H1 (cell line): ENCODE results near the gene POU4F1. TPM values are rescaled to one million over a fixed set of nuclear protein-coding genes. Genes with fewer than 3 reads are reported as not detected.

ENCODE experiments used
- CTCF ChIA-PET: fragments of 300-600 bp; sonication (Branson Sonifier 250); formaldehyde crosslinking; loops from one replicate; lab custom pipeline; 2021; ENCODE audit not compliant: partially characterized antibody; lab: Charles Lee
- POLR2A ChIA-PET: fragments of 300-600 bp; sonication (Branson Sonifier 250); formaldehyde crosslinking; loops from one replicate; lab custom pipeline; 2021; ENCODE audit warnings: inconsistent platforms; ENCODE audit not compliant: partially characterized antibody; lab: Charles Lee
- DNase-seq, 2 experiments: peaks; one replicate each; pipeline versions ENCODE4 v3.0.0 to v3.0.0-alpha.2; 2010 to 2022; ENCODE audit warnings: low spot score in 2 of 2, low read depth in 1 of 2, mixed read lengths in 1 of 2
- FAIRE-seq: peaks from 2 replicates; lab custom pipeline; 2011; peaks lifted over from hg19 to GRCh38; lab: Jason Lieb, UNC
- H2AFZ ChIP-seq: 2 replicates; pipeline ENCODE4 v1.8.1; 2012; ENCODE audit warnings: low read length, inconsistent platforms
- H2AK5ac ChIP-seq: 2 replicates; pipeline ENCODE4 v1.6.1; 2013; ENCODE audit warnings: low read depth, low read length
- H2BK120ac ChIP-seq: replicated peaks from 2 replicates; pipeline ENCODE3; 2013; ENCODE audit warnings: low read depth, low read length, inconsistent platforms
- H2BK12ac ChIP-seq: 2 replicates; pipeline ENCODE4 v1.6.1; 2013; ENCODE audit warnings: low read depth, low read length
- H2BK15ac ChIP-seq: 2 replicates; pipeline ENCODE4 v1.6.1; 2013; ENCODE audit warnings: low read length
- H2BK20ac ChIP-seq: 2 replicates; pipeline ENCODE4 v1.6.1; 2013; ENCODE audit warnings: low read length
- H2BK5ac ChIP-seq: 2 replicates; pipeline ENCODE4 v1.6.1; 2013; ENCODE audit warnings: low read depth, low read length
- H3K14ac ChIP-seq: 2 replicates; pipeline ENCODE4 v1.6.1; 2013; ENCODE audit warnings: inconsistent platforms; ENCODE audit not compliant: insufficient read length
- H3K18ac ChIP-seq: 2 replicates; pipeline ENCODE4 v1.6.1; 2013; ENCODE audit warnings: low read length; ENCODE audit errors: extremely low read depth
- H3K23ac ChIP-seq: 2 replicates; pipeline ENCODE4 v1.6.1; 2013; ENCODE audit warnings: inconsistent platforms; ENCODE audit not compliant: insufficient read length
- H3K23me2 ChIP-seq: 2 replicates; pipeline ENCODE4 v1.6.1; 2013; ENCODE audit warnings: low read depth, low read length
- H3K27ac ChIP-seq: 2 replicates; pipeline ENCODE4 v1.6.1; 2011; ENCODE audit warnings: low read depth, low read length, inconsistent platforms
- H3K27me3 ChIP-seq, 4 experiments: replicated peaks in 1 of 4; 1 replicate in 1 of 4; 2 replicates in 3 of 4; pipeline versions ENCODE4 v1.6.1 to v1.8.1; 2011 to 2013; ENCODE audit warnings: low read length in 3 of 4, mild to moderate bottlenecking in 3 of 4, inconsistent platforms in 2 of 4, mixed read lengths in 2 of 4, moderate library complexity in 1 of 4; ENCODE audit not compliant: control insufficient read depth in 3 of 4, insufficient read depth in 3 of 4; ENCODE audit errors: extremely low read depth in 1 of 4
- H3K36me3 ChIP-seq, 4 experiments: 2 replicates each; pipeline versions ENCODE4 v1.6.1 to v1.8.1; 2011 to 2013; ENCODE audit warnings: mild to moderate bottlenecking in 4 of 4, low read length in 3 of 4, moderate library complexity in 2 of 4, control low read depth in 1 of 4, inconsistent platforms in 1 of 4; ENCODE audit not compliant: insufficient read depth in 4 of 4, control insufficient read depth in 2 of 4
- H3K4ac ChIP-seq: replicated peaks from 2 replicates; pipeline ENCODE3; 2013; ENCODE audit warnings: low read length, low read depth, mixed read lengths, inconsistent platforms; ENCODE audit not compliant: insufficient read length
- H3K4me1 ChIP-seq, 4 experiments: replicated peaks in 1 of 4; 1 replicate in 1 of 4; 2 replicates in 3 of 4; pipeline versions ENCODE4 v1.6.1 to v1.8.1; 2011 to 2013; ENCODE audit warnings: low read length in 3 of 4, inconsistent platforms in 2 of 4, mixed read lengths in 1 of 4; ENCODE audit not compliant: insufficient read depth in 4 of 4, control insufficient read depth in 3 of 4
- H3K4me2 ChIP-seq, 2 experiments: 2 replicates each; pipeline versions ENCODE4 v1.6.1 to v1.8.1; 2011 to 2013; ENCODE audit warnings: low read depth in 2 of 2, low read length in 2 of 2, control low read depth in 1 of 2, inconsistent platforms in 1 of 2, mild to moderate bottlenecking in 1 of 2; ENCODE audit not compliant: insufficient read depth in 1 of 2
- H3K4me3 ChIP-seq, 4 experiments: fragments of 200-600, 300-600 bp in 1 of 4; sonication (generic), shearing (Covaris generic), sonication (Bioruptor Twin) in 1 of 4; 2 replicates each; pipeline versions ENCODE4 v1.5.1 to v1.8.1; 2011 to 2016; ENCODE audit warnings: low read length in 4 of 4, low read depth in 3 of 4, control low read depth in 2 of 4, inconsistent platforms in 2 of 4, mild to moderate bottlenecking in 2 of 4, mixed read lengths in 1 of 4, moderate library complexity in 1 of 4; ENCODE audit not compliant: insufficient read depth in 2 of 4; ENCODE audit errors: extremely low read depth in 1 of 4
- H3K56ac ChIP-seq: replicated peaks from 2 replicates; pipeline ENCODE3; 2013; ENCODE audit warnings: low read depth, mild to moderate bottlenecking, mixed read lengths, low read length, inconsistent platforms; ENCODE audit not compliant: insufficient read length
- H3K79me1 ChIP-seq: 2 replicates; pipeline ENCODE4 v1.6.1; 2013; ENCODE audit warnings: low read depth, low read length, control low read depth
- H3K79me2 ChIP-seq, 2 experiments: 2 replicates each; pipeline versions ENCODE4 v1.6.1 to v1.8.1; 2012 to 2013; ENCODE audit warnings: low read length in 2 of 2, mild to moderate bottlenecking in 2 of 2, inconsistent platforms in 1 of 2; ENCODE audit not compliant: insufficient read depth in 2 of 2, control insufficient read depth in 1 of 2
- H3K9ac ChIP-seq, 4 experiments: replicated peaks in 1 of 4; 1 replicate in 1 of 4; 2 replicates in 3 of 4; pipeline versions ENCODE4 v1.6.1 to v1.8.1; 2011 to 2013; ENCODE audit warnings: low read depth in 3 of 4, low read length in 3 of 4, control low read depth in 2 of 4, mild to moderate bottlenecking in 2 of 4, moderate library complexity in 2 of 4, inconsistent platforms in 1 of 4; ENCODE audit errors: extremely low read depth in 1 of 4
- H3K9me3 ChIP-seq, 2 experiments: 2 replicates each; pipeline versions ENCODE4 v1.6.1 to v1.8.1; 2012 to 2013; ENCODE audit warnings: mild to moderate bottlenecking in 2 of 2, moderate library complexity in 2 of 2, control low read depth in 1 of 2, inconsistent platforms in 1 of 2, low read depth in 1 of 2, low read length in 1 of 2, mixed read lengths in 1 of 2; ENCODE audit not compliant: insufficient read depth in 2 of 2
- H4K20me1 ChIP-seq, 2 experiments: replicated peaks in 1 of 2; 2 replicates each; pipeline versions ENCODE3 to v1.8.1; 2011 to 2013; ENCODE audit warnings: inconsistent platforms in 2 of 2, low read length in 2 of 2, mild to moderate bottlenecking in 1 of 2; ENCODE audit not compliant: insufficient read depth in 2 of 2, control insufficient read depth in 1 of 2
- H4K5ac ChIP-seq: 2 replicates; pipeline ENCODE4 v1.6.1; 2013; ENCODE audit warnings: low read length, low read depth, mixed read lengths, inconsistent platforms; ENCODE audit not compliant: insufficient read length
- H4K8ac ChIP-seq: 2 replicates; pipeline ENCODE4 v1.8.0; 2013; ENCODE audit warnings: mild to moderate bottlenecking, moderate library complexity, low read length, inconsistent platforms; ENCODE audit not compliant: insufficient read depth; ENCODE audit errors: extremely low read depth
- H4K91ac ChIP-seq: replicated peaks from 2 replicates; pipeline ENCODE3; 2013; ENCODE audit warnings: low read length, mixed read lengths, inconsistent platforms; ENCODE audit not compliant: insufficient read length
- GABPA ChIP-seq: IDR thresholded peaks from 2 replicates; pipeline ENCODE4 v1.6.1; 2011; ENCODE audit warnings: mild to moderate bottlenecking, low read length, moderate library complexity, borderline replicate concordance; ENCODE audit not compliant: insufficient read depth
- GTF2F1 ChIP-seq: IDR thresholded peaks from 2 replicates; pipeline ENCODE4 v1.6.1; 2012; ENCODE audit warnings: low read depth, low read length, improper control_type of control experiment, borderline replicate concordance
- KDM4A ChIP-seq: IDR thresholded peaks from one replicate; pipeline ENCODE4 v1.7.1; 2012; ENCODE audit warnings: low read depth, mild to moderate bottlenecking, moderate library complexity, low read length, inconsistent platforms; ENCODE audit not compliant: severe bottlenecking
- RBBP5 ChIP-seq: IDR thresholded peaks from 2 replicates; pipeline ENCODE4 v1.7.1; 2012; ENCODE audit warnings: low read depth, mild to moderate bottlenecking, inconsistent platforms, low read length, moderate library complexity, borderline replicate concordance
- RXRA ChIP-seq: IDR thresholded peaks from 2 replicates; pipeline ENCODE4 v1.6.1; 2011; ENCODE audit warnings: low read depth, mild to moderate bottlenecking, low read length, moderate library complexity; ENCODE audit not compliant: insufficient read depth
- TEAD4 ChIP-seq: IDR thresholded peaks from 2 replicates; pipeline ENCODE4 v1.6.1; 2012; ENCODE audit warnings: low read depth, low read length, inconsistent platforms, mixed read lengths
- WGBS, 2 experiments: shearing (Covaris generic) in 1 of 2; methylation state at CpG; one replicate each; pipeline versions ENCODE4 v1.1.6 to v1.1.7; 2013 to 2015; ENCODE audit warnings: low lambda C conversion rate in 2 of 2, mixed read lengths in 2 of 2, inconsistent platforms in 1 of 2, low coverage in 1 of 2, missing lambda C conversion rate in 1 of 2; ENCODE audit not compliant: insufficient replicate concordance in 2 of 2, insufficient coverage in 1 of 2, insufficient read length in 1 of 2; ENCODE audit errors: extremely low coverage in 1 of 2, missing lambda C conversion rate in 1 of 2; 5-methylcytosine and 5-hydroxymethylcytosine counted together
- polyA plus RNA-seq, 7 experiments: library from polyadenylated mRNA; depleted of rRNA in 3 of 7; stranded (reverse) in 5 of 7; unstranded in 2 of 7; fragments of >200 nt in 5 of 7; fragments of 200-250 nt in 2 of 7; gene quantifications; 1 replicate in 5 of 7; 2 replicates in 1 of 7; 4 replicates in 1 of 7; pipeline versions ENCODE4 v1.2.1 to v1.2.3, GENCODE V29; 2011 to 2013; ENCODE audit warnings: missing spikeins in 2 of 7, mixed read lengths in 2 of 7
- total RNA-seq: library from RNA; stranded (reverse); fragmentation: NEBNext Ultra II Directional; extraction: Animal tissue kit (Norgen Biotek cat#: 25700); gene quantifications from 2 replicates; pipeline ENCODE4 v1.2.1, GENCODE V29; 2021

The POU4F1 gene
- total and polyA plus RNA-seq, 2 of the 8 experiments (the other 6 are each of a cell fraction or from before 2014, with no cell fraction given): 0.09 to 0.32 TPM

- peaks cover 0 to 21% (median 10%) of the 10 kb centered on the region in 4 experiments; a peak in 6 of 8 replicates for H3K36me3 ChIP-seq
- no peak for DNase-seq
- no peak for FAIRE-seq
- H4K8ac ChIP-seq: no peak overlapping the region
- peak overlapping the region; percentile 44 for H3K56ac ChIP-seq
- H3K27me3 ChIP-seq: no peaks in the 10 kb centered on the region
- H3K79me1 ChIP-seq: no peaks in the 10 kb centered on the region
- no peak overlapping the region for H3K9ac ChIP-seq
- H2BK20ac ChIP-seq: no peak overlapping the region
- no peak overlapping the region for H2BK15ac ChIP-seq
- H2BK120ac ChIP-seq: no peak overlapping the region
- no peak overlapping the region for H2BK5ac ChIP-seq
- H3K79me2 ChIP-seq: no peaks in the 10 kb centered on the region
- H3K4me1 ChIP-seq: peaks cover 0 to 3% (median 0%) of the 10 kb centered on the region in 4 experiments; a peak in 2 of 7 replicates
- no peak overlapping the region for H2AFZ ChIP-seq
- H3K4me2 ChIP-seq: no peak overlapping the region
- H4K20me1 ChIP-seq: peaks cover 0 to 9% of the 10 kb centered on the region in 2 experiments
- H4K91ac ChIP-seq: no peak overlapping the region
- WGBS, 2 experiments: 90% methylated on average over 1 of the region's 1 CpG; no CpG with 5 or more reads in 1 of the 2 experiments
- no peak overlapping the region for H4K5ac ChIP-seq
- no peak overlapping the region for H3K27ac ChIP-seq
- H3K9me3 ChIP-seq: no peaks in the 10 kb centered on the region
- H2AK5ac ChIP-seq: no peak overlapping the region
- CTCF ChIA-PET: interaction anchor here (1.3 kb wide), 1 partner anchor 14 kb away, joined by 3 read pairs; no protein-coding TSS in a partner anchor
- POLR2A ChIA-PET: interaction anchor here (1.7 kb wide), 1 partner anchor 14 kb away, joined by 3 read pairs; no protein-coding TSS in a partner anchor
- no peak overlapping the region for H2BK12ac ChIP-seq
- H3K23me2 ChIP-seq: no peaks in the 10 kb centered on the region; the same call in 1 of the 2 replicates
- TF ChIP-seq GABPA (no peak), TEAD4 (no peak), GTF2F1 (no peak), RXRA (no peak), KDM4A (no peak), RBBP5 (no peak)
- H3K14ac ChIP-seq: no peak overlapping the region
- no peak overlapping the region for H3K4me3 ChIP-seq
- no peak overlapping the region for H3K18ac ChIP-seq
- no peak overlapping the region for H3K4ac ChIP-seq
- no peak overlapping the region for H3K23ac ChIP-seq
Measured at GRCh38 chr13:78618411-78618810, 15.1 kb upstream of the POU4F1 start.
